Liver (tissue), 9 donors: ENCODE data around the gene C17orf50. TPM values are rescaled to one million over a fixed set of nuclear protein-coding genes. Genes with fewer than 3 reads are reported as not detected.

Experiments
- DNase-seq: peaks from one replicate; pipeline ENCODE4 v3.0.0-alpha.2; 2017; ENCODE audit warnings: low spot score
- H3K27ac ChIP-seq, 2 donors: one replicate each; pipeline ENCODE4 v1.7.0; 2013; ENCODE audit warnings: inconsistent platforms in 2 of 2, low read length in 2 of 2, control low read depth in 1 of 2, low read depth in 1 of 2, mild to moderate bottlenecking in 1 of 2
- H3K27me3 ChIP-seq, 4 donors: one replicate each; pipeline versions ENCODE4 v1.6.1 to v1.7.0; 2013; ENCODE audit warnings: low read length in 3 of 4, inconsistent platforms in 1 of 4, mild to moderate bottlenecking in 1 of 4, moderate library complexity in 1 of 4; ENCODE audit not compliant: control insufficient read depth in 4 of 4, insufficient read depth in 4 of 4
- H3K36me3 ChIP-seq, 4 donors: one replicate each; pipeline versions ENCODE4 v1.6.1 to v1.7.0; 2013; ENCODE audit warnings: low read length in 3 of 4, mild to moderate bottlenecking in 3 of 4, low read depth in 1 of 4, moderate library complexity in 1 of 4; ENCODE audit not compliant: control insufficient read depth in 4 of 4, insufficient read depth in 3 of 4
- H3K4me1 ChIP-seq, 4 donors: one replicate each; pipeline versions ENCODE4 v1.6.1 to v1.7.0; 2013; ENCODE audit warnings: low read length in 3 of 4, mild to moderate bottlenecking in 3 of 4, moderate library complexity in 1 of 4; ENCODE audit not compliant: control insufficient read depth in 4 of 4, insufficient read depth in 4 of 4
- H3K4me3 ChIP-seq, 3 donors: one replicate each; pipeline versions ENCODE4 v1.6.1 to v1.7.0; 2013; ENCODE audit warnings: low read length in 3 of 3, control low read depth in 1 of 3, low read depth in 1 of 3, mild to moderate bottlenecking in 1 of 3
- H3K9ac ChIP-seq, 2 donors: one replicate each; pipeline ENCODE4 v1.7.0; 2013; ENCODE audit warnings: low read length in 2 of 2, mild to moderate bottlenecking in 2 of 2, moderate library complexity in 2 of 2, control low read depth in 1 of 2, low read depth in 1 of 2
- H3K9me3 ChIP-seq, 4 donors: one replicate each; pipeline versions ENCODE4 v1.6.1 to v1.7.0; 2013; ENCODE audit warnings: low read length in 3 of 4; ENCODE audit not compliant: control insufficient read depth in 4 of 4
- EGR1 ChIP-seq, 2 donors: IDR thresholded peaks; 2 replicates each; pipeline ENCODE4 v1.6.1; 2016 to 2018; ENCODE audit warnings: antibody characterized with exemption in 2 of 2, low read depth in 2 of 2
- FOXA1 ChIP-seq: IDR thresholded peaks from 2 replicates; pipeline ENCODE4 v1.6.1; 2016; ENCODE audit warnings: antibody characterized with exemption
- HNF4A ChIP-seq, 2 donors: conservative IDR thresholded peaks; 2 replicates each; pipeline ENCODE4 v1.6.1; 2016; ENCODE audit warnings: antibody characterized with exemption in 2 of 2, mild to moderate bottlenecking in 2 of 2
- HNF4G ChIP-seq: IDR thresholded peaks from 2 replicates; pipeline ENCODE4 v1.6.1; 2016; ENCODE audit warnings: antibody characterized with exemption
- JUND ChIP-seq, 2 donors: IDR thresholded peaks; 2 replicates each; pipeline ENCODE4 v1.6.1; 2016; ENCODE audit warnings: antibody characterized with exemption in 2 of 2
- NR2F2 ChIP-seq: IDR thresholded peaks from 2 replicates; pipeline ENCODE4 v1.6.1; 2016; ENCODE audit warnings: antibody characterized with exemption
- RAD21 ChIP-seq, 2 donors: IDR thresholded peaks; 2 replicates each; pipeline ENCODE4 v1.6.1; 2016; ENCODE audit warnings: antibody characterized with exemption in 2 of 2, mild to moderate bottlenecking in 2 of 2
- RXRA ChIP-seq, 2 donors: IDR thresholded peaks; 2 replicates each; pipeline ENCODE4 v1.6.1; 2017 to 2018; ENCODE audit warnings: antibody characterized with exemption in 2 of 2, mild to moderate bottlenecking in 1 of 2
- SP1 ChIP-seq: IDR thresholded peaks from 2 replicates; pipeline ENCODE4 v1.6.1; 2018; ENCODE audit warnings: antibody characterized with exemption, mild to moderate bottlenecking
- YY1 ChIP-seq: IDR thresholded peaks from 2 replicates; pipeline ENCODE4 v1.6.1; 2016; ENCODE audit warnings: antibody characterized with exemption, mild to moderate bottlenecking
- WGBS: extraction: QIAGEN DNeasy Blood & Tissue Kit; methylation state at CpG from one replicate; pipeline ENCODE4 v1.1.7; 2013; 5-methylcytosine and 5-hydroxymethylcytosine counted together
- polyA plus RNA-seq, 2 donors: library from polyadenylated mRNA; stranded (reverse) in 1 of 2; unstranded in 1 of 2; fragments of 200-250 nt in 1 of 2; fragments of >200 nt in 1 of 2; fragmentation: Nextera tagmentation in 1 of 2; extraction: Ambion mirVana in 1 of 2; gene quantifications; one replicate each; pipeline versions ENCODE4 v1.2.1 to v1.2.3, GENCODE V29; 2013 to 2015
- total RNA-seq, 2 donors: library from RNA; depleted of rRNA; stranded (reverse); fragments of >200 nt; gene quantifications; one replicate each; pipeline ENCODE4 v1.2.3, GENCODE V29; 2014
- TF ChIP-seq, protein P1 (sequence below): IDR thresholded peaks from 2 replicates; pipeline ENCODE4 v1.6.1; 2016; ENCODE audit warnings: antibody characterized with exemption, mild to moderate bottlenecking
- TF ChIP-seq, protein P2 (sequence below): IDR thresholded peaks from 2 replicates; pipeline ENCODE4 v1.6.1; 2016; ENCODE audit warnings: antibody characterized with exemption
- TF ChIP-seq, protein P3 (sequence below): IDR thresholded peaks from 2 replicates; pipeline ENCODE4 v1.6.1; 2016; ENCODE audit warnings: antibody characterized with exemption
- TF ChIP-seq, protein P4 (sequence below): fragments of 150-350 bp; IDR thresholded peaks from 2 replicates; pipeline ENCODE4 v1.5.1; 2017; ENCODE audit warnings: improper control_type of control experiment, low read depth, low read length; ENCODE audit not compliant: missing input control
- TF ChIP-seq, protein P5 (sequence below): IDR thresholded peaks from 2 replicates; pipeline ENCODE4 v1.6.1; 2016; ENCODE audit warnings: antibody characterized with exemption
- donor health status: healthy.
- donor health status: healthy.
- donor health status: healthy.
- donor health status: healthy.
- donor health status: healthy.

C17orf50 gene
- total and polyA plus RNA-seq, 4 donors = not detected

DNA sequence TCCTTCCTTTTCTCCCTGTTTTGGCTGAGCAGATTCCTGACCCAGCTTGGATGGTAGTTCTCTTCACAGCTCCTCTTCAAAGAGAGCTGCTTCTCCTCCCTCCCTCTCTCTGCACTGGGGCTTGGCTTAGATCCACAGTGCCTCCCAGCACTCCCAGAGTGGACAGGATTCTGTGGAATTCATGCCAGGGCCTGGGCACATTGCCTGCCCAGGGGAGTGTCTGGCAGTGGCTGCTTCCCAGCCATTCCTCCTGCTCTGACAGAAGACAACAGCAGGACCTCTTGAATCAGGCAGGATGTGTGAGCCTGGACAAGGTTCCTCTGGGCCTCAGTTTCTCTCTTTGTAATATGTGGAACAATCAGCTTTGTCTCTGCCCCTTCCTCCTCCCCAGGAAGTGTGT lies 39.3 kb downstream of the C17orf50 start:
- TF ChIP-seq NR2F2 (no peak), RAD21 (IDR thresholded peaks at IDR 0.05) (peak in 1 of 2 donors; percentile 61), HNF4A (conservative IDR thresholded peaks at IDR 0.05) (peak in 1 of 2 donors; percentile 25), SP1 (peak; percentile 18), JUND (IDR thresholded peaks at IDR 0.05) (no peak), YY1 (peak; percentile 22), FOXA1 (no peak)
- TF ChIP-seq, protein P1, sequence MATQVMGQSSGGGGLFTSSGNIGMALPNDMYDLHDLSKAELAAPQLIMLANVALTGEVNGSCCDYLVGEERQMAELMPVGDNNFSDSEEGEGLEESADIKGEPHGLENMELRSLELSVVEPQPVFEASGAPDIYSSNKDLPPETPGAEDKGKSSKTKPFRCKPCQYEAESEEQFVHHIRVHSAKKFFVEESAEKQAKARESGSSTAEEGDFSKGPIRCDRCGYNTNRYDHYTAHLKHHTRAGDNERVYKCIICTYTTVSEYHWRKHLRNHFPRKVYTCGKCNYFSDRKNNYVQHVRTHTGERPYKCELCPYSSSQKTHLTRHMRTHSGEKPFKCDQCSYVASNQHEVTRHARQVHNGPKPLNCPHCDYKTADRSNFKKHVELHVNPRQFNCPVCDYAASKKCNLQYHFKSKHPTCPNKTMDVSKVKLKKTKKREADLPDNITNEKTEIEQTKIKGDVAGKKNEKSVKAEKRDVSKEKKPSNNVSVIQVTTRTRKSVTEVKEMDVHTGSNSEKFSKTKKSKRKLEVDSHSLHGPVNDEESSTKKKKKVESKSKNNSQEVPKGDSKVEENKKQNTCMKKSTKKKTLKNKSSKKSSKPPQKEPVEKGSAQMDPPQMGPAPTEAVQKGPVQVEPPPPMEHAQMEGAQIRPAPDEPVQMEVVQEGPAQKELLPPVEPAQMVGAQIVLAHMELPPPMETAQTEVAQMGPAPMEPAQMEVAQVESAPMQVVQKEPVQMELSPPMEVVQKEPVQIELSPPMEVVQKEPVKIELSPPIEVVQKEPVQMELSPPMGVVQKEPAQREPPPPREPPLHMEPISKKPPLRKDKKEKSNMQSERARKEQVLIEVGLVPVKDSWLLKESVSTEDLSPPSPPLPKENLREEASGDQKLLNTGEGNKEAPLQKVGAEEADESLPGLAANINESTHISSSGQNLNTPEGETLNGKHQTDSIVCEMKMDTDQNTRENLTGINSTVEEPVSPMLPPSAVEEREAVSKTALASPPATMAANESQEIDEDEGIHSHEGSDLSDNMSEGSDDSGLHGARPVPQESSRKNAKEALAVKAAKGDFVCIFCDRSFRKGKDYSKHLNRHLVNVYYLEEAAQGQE = peak; percentile 95
- TF ChIP-seq, protein P2, sequence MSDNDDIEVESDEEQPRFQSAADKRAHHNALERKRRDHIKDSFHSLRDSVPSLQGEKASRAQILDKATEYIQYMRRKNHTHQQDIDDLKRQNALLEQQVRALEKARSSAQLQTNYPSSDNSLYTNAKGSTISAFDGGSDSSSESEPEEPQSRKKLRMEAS = peak; percentile 43
- DNase-seq = no peak
- Histone ChIP-seq H3K4me3 (no peak overlapping the region), H3K36me3 (no peaks in the 10 kb centered on the region), H3K27ac (no peak overlapping the region), H3K4me1 (peaks cover 5 to 16% (median 8%) of the 10 kb centered on the region in 4 donors), H3K9me3 (no peaks in the 10 kb centered on the region), H3K9ac (no peak overlapping the region), H3K27me3 (peaks cover 0 to 18% (median 1%) of the 10 kb centered on the region in 4 donors)

DNA sequence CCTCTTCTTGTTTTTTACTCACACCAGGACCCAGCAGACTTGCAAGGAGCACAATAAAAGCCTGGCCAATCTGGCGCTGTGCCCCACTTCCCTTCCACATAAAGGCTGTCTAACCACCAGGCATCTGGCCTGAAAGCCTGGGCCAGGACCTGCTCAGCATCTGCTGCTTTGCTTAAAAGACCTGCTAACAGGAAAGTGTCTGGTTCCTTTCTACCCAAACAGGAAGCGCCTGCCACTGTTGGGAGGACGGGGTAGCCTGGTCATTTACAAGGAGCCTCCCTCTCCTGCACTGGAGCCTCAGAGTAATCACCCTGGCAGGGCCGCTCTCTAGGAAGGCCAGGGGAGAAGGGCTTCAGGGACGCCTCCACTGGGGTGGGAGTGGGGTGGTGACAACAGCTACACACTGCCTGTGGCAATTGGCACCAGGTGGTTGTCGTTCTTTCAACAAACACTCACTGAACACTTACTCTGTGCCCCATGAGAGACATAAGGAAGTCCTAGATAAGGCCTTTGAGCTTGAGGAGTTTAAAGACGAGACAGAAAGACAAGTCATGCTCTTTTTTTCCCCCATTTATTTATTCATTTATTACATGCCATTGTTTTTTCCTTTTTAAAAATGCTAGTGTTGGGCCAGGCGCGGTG lies 41.0 kb downstream of the C17orf50 start:
- no peak overlapping the region for H3K4me3 ChIP-seq
- H3K27ac ChIP-seq = no peak overlapping the region
- no peak overlapping the region for H3K9ac ChIP-seq
- H3K36me3 ChIP-seq = no peaks in the 10 kb centered on the region
- TF ChIP-seq FOXA1 = no peak
- H3K27me3 ChIP-seq = peaks cover 0 to 8% (median 0%) of the 10 kb centered on the region in 4 donors
- peaks cover 0 to 8% (median under 1%) of the 10 kb centered on the region in 4 donors for H3K4me1 ChIP-seq
- whole genome bisulfite sequencing = 71% methylated on average over 9 of the region's 9 CpGs
- no peaks in the 10 kb centered on the region for H3K9me3 ChIP-seq
- DNase-seq = no peak

DNA sequence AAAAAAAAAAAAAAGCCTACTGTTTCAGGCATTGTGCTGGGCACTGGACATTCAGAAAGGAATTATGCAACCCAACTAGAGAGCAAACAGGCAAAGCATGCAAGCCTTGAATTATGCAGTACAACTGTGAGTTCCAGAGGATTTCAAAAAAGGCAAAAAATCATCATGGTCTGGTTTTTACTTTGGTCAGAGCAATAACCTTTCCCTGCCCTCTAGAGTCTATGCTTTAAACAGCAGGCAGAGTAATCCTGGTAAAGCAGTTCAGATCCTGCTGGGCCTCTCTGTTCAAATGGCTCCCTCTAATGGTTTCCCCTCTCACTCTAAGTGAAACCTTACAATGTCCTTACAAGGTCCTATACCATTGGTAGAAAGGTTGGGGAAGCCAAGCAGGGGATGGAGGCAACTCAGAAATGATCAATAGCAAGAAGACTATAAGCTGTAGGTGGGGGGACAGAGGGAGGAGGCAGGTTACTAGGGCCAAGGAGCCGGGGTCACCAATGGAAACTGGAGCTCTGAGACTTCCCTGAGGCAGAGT lies 44.0 kb downstream of the C17orf50 start:
- no peak for DNase-seq
- no peak overlapping the region for H3K27ac ChIP-seq
- WGBS = 52% methylated on average over 1 of the region's 1 CpG
- TF ChIP-seq, protein P3, sequence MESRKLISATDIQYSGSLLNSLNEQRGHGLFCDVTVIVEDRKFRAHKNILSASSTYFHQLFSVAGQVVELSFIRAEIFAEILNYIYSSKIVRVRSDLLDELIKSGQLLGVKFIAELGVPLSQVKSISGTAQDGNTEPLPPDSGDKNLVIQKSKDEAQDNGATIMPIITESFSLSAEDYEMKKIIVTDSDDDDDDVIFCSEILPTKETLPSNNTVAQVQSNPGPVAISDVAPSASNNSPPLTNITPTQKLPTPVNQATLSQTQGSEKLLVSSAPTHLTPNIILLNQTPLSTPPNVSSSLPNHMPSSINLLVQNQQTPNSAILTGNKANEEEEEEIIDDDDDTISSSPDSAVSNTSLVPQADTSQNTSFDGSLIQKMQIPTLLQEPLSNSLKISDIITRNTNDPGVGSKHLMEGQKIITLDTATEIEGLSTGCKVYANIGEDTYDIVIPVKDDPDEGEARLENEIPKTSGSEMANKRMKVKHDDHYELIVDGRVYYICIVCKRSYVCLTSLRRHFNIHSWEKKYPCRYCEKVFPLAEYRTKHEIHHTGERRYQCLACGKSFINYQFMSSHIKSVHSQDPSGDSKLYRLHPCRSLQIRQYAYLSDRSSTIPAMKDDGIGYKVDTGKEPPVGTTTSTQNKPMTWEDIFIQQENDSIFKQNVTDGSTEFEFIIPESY = no peak
- TF ChIP-seq JUND (IDR thresholded peaks at IDR 0.05) = no peak
- TF ChIP-seq, protein P4, sequence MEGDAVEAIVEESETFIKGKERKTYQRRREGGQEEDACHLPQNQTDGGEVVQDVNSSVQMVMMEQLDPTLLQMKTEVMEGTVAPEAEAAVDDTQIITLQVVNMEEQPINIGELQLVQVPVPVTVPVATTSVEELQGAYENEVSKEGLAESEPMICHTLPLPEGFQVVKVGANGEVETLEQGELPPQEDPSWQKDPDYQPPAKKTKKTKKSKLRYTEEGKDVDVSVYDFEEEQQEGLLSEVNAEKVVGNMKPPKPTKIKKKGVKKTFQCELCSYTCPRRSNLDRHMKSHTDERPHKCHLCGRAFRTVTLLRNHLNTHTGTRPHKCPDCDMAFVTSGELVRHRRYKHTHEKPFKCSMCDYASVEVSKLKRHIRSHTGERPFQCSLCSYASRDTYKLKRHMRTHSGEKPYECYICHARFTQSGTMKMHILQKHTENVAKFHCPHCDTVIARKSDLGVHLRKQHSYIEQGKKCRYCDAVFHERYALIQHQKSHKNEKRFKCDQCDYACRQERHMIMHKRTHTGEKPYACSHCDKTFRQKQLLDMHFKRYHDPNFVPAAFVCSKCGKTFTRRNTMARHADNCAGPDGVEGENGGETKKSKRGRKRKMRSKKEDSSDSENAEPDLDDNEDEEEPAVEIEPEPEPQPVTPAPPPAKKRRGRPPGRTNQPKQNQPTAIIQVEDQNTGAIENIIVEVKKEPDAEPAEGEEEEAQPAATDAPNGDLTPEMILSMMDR = peak; percentile 94
- peak; percentile 59 to 67 for TF ChIP-seq RXRA (IDR thresholded peaks at IDR 0.05)
- TF ChIP-seq, protein P1 = no peak
- peak; percentile 52 to 56 for TF ChIP-seq HNF4A (conservative IDR thresholded peaks at IDR 0.05)
- peak; percentile 48 for TF ChIP-seq NR2F2
- peak; percentile 97 to 99 for TF ChIP-seq RAD21 (IDR thresholded peaks at IDR 0.05)
- TF ChIP-seq EGR1 (IDR thresholded peaks at IDR 0.05; ENCODE audit: low read depth in 2 of 2) = no peak
- peak; percentile 32 for TF ChIP-seq HNF4G
- peak; percentile 77 for TF ChIP-seq YY1
- TF ChIP-seq, protein P5, sequence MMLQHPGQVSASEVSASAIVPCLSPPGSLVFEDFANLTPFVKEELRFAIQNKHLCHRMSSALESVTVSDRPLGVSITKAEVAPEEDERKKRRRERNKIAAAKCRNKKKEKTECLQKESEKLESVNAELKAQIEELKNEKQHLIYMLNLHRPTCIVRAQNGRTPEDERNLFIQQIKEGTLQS = peak; percentile 61

More for the DNA sequence above, 44.0 kb downstream of the C17orf50 start:
- Histone ChIP-seq H3K36me3 (no peaks in the 10 kb centered on the region), H3K4me3 (no peak overlapping the region), H3K4me1 (peaks cover 1 to 14% (median 5%) of the 10 kb centered on the region in 4 donors), H3K27me3 (no peaks in the 10 kb centered on the region), H3K9ac (no peak overlapping the region), H3K9me3 (no peaks in the 10 kb centered on the region)
